Activated T-helper 17 cell treated with anti-CD3 and anti-CD28 coated beads, Interleukin-2, amount 50 U/mL, for 72 hours (primary cell): ENCODE data around the gene VCX2. TPM values are rescaled to one million over a fixed set of nuclear protein-coding genes. Genes with fewer than 3 reads are reported as not detected.
"Not testable (repeated sequence)": the region's sequence is repeated elsewhere in the genome, so short reads cannot be mapped to it uniquely, and the experiment has no call there.

Source experiments
- ATAC-seq: fragments of 150-1000 bp; cut with Tn5 transposase; replicated peaks from 2 replicates; pipeline ENCODE4 v1.10.0; 2021; ENCODE audit warnings: mild to moderate bottlenecking, moderate library complexity
- H3K27ac Mint-ChIP-seq: one replicate; pipeline ENCODE4 v1.8.0; 2022; ENCODE audit warnings: mixed read lengths
- H3K27me3 Mint-ChIP-seq: one replicate; pipeline ENCODE4 v1.8.0; 2022; ENCODE audit warnings: mixed read lengths
- H3K36me3 Mint-ChIP-seq: one replicate; pipeline ENCODE4 v1.8.0; 2022; ENCODE audit warnings: low read depth, mild to moderate bottlenecking, mixed read lengths
- H3K4me1 Mint-ChIP-seq: one replicate; pipeline ENCODE4 v1.8.0; 2022; ENCODE audit warnings: mixed read lengths
- H3K4me3 Mint-ChIP-seq: one replicate; pipeline ENCODE4 v1.8.0; 2022; ENCODE audit warnings: mild to moderate bottlenecking, mixed read lengths
- H3K9me3 Mint-ChIP-seq: one replicate; pipeline ENCODE4 v1.8.0; 2022; ENCODE audit warnings: mixed read lengths
- total RNA-seq, 2 donors: library from RNA; stranded (reverse); gene quantifications; one replicate each; pipeline ENCODE4 v1.2.3, GENCODE V29; 2022

VCX2 gene
- total RNA-seq, 2 donors from 2014 or later: not detected

- Mint-ChIP-seq H3K9me3 (no peaks in the 10 kb centered on the region), H3K4me3 (no peak overlapping the region), H3K27me3 (no peaks in the 10 kb centered on the region)
These were observed 29.2 kb downstream of the VCX2 start for GRCh38 chrX:8141896-8142295.

GRCh38 chrX:8140986-8141744, 29.9 kb downstream of the VCX2 start:
- Mint-ChIP-seq H3K9me3 (no peaks in the 10 kb centered on the region), H3K4me1 (no peaks in the 10 kb centered on the region), H3K27me3 (no peaks in the 10 kb centered on the region), H3K36me3 (no peaks in the 10 kb centered on the region), H3K27ac (no peak overlapping the region), H3K4me3 (no peak overlapping the region)
- ATAC-seq: no peak

More at GRCh38 chrX:8141896-8142295, 29.2 kb downstream of the VCX2 start:
- Mint-ChIP-seq H3K4me1 (no peaks in the 10 kb centered on the region), H3K27ac (no peak overlapping the region), H3K36me3 (no peaks in the 10 kb centered on the region)
- no peak for ATAC-seq

GRCh38 chrX:8139716-8140115, 31.4 kb downstream of the VCX2 start:
- Mint-ChIP-seq H3K4me3 (no peak overlapping the region), H3K27ac (no peak overlapping the region), H3K36me3 (no peaks in the 10 kb centered on the region), H3K27me3 (no peaks in the 10 kb centered on the region), H3K9me3 (no peaks in the 10 kb centered on the region), H3K4me1 (no peaks in the 10 kb centered on the region)
- no peak for ATAC-seq

GRCh38 chrX:8138252-8138651, 32.8 kb downstream of the VCX2 start:
- Mint-ChIP-seq H3K9me3 (no peaks in the 10 kb centered on the region), H3K27me3 (no peaks in the 10 kb centered on the region), H3K27ac (no peak overlapping the region), H3K4me3 (no peak overlapping the region), H3K36me3 (no peaks in the 10 kb centered on the region), H3K4me1 (no peaks in the 10 kb centered on the region)
- no peak for ATAC-seq

GRCh38 chrX:8126648-8127047, 44.4 kb downstream of the VCX2 start:
- Mint-ChIP-seq H3K9me3 (no peaks in the 10 kb centered on the region), H3K4me3 (no peak overlapping the region), H3K27me3 (no peaks in the 10 kb centered on the region), H3K4me1 (no peaks in the 10 kb centered on the region), H3K36me3 (no peaks in the 10 kb centered on the region), H3K27ac (no peak overlapping the region)
- ATAC-seq: no peak

- Mint-ChIP-seq H3K9me3 (no peaks in the 10 kb centered on the region), H3K36me3 (no peaks in the 10 kb centered on the region)
- no peak for ATAC-seq
These were observed 45.0 kb downstream of the VCX2 start for GRCh38 chrX:8126092-8126491.

GRCh38 chrX:8125566-8125965, 45.5 kb downstream of the VCX2 start:
- ATAC-seq: no peak
- Mint-ChIP-seq H3K36me3 (no peaks in the 10 kb centered on the region), H3K27me3 (no peaks in the 10 kb centered on the region), H3K4me1 (no peaks in the 10 kb centered on the region), H3K4me3 (no peak overlapping the region), H3K9me3 (no peaks in the 10 kb centered on the region), H3K27ac (no peak overlapping the region)

More at GRCh38 chrX:8126092-8126491, 45.0 kb downstream of the VCX2 start:
- H3K27ac Mint-ChIP-seq: no peak overlapping the region
- no peaks in the 10 kb centered on the region for H3K27me3 Mint-ChIP-seq
- no peak overlapping the region for H3K4me3 Mint-ChIP-seq
- no peaks in the 10 kb centered on the region for H3K4me1 Mint-ChIP-seq

- no peaks in the 10 kb centered on the region for H3K4me1 Mint-ChIP-seq
- no peak overlapping the region for H3K27ac Mint-ChIP-seq
- no peaks in the 10 kb centered on the region for H3K36me3 Mint-ChIP-seq
- no peak overlapping the region for H3K4me3 Mint-ChIP-seq
- H3K9me3 Mint-ChIP-seq: no peaks in the 10 kb centered on the region
- ATAC-seq: no peak
- H3K27me3 Mint-ChIP-seq: no peaks in the 10 kb centered on the region
These were observed 48.5 kb downstream of the VCX2 start for GRCh38 chrX:8122538-8122937.

GRCh38 chrX:8121391-8121790, 49.7 kb downstream of the VCX2 start:
- not testable (repeated sequence) for H3K4me1 Mint-ChIP-seq, H3K4me3 Mint-ChIP-seq, H3K9me3 Mint-ChIP-seq, H3K36me3 Mint-ChIP-seq, H3K27me3 Mint-ChIP-seq, ATAC-seq, H3K27ac Mint-ChIP-seq

Other genes with a start within 250 kb of the VCX2 start
- gene PNPLA4, start 243.9 kb downstream of the VCX2 start, total RNA-seq: 1 to 10 TPM; 6.4 to 7.8 TPM